Activated naive CD4-positive, alpha-beta T cell treated with anti-CD3 and anti-CD28 coated beads, Interleukin-2, amount 10 ng/mL, durations not matched to agents 7 days and 5 days (primary cell): ENCODE results near the gene TBX15.
"Not testable (repeated sequence)": the region's sequence is repeated elsewhere in the genome, so short reads cannot be mapped to it uniquely, and the experiment has no call there.

ENCODE experiments used
- CTCF ChIA-PET: fragments of 350-600 bp; sonication (Branson Sonifier 250); formaldehyde crosslinking; loops from one replicate; lab custom pipeline; 2021; ENCODE audit warnings: antibody characterized with exemption; lab: Charles Lee
- DNase-seq: peaks from one replicate; pipeline ENCODE4 v3.0.0-alpha.2; 2020
- H3K27ac Mint-ChIP-seq: one replicate; pipeline ENCODE4 v1.8.0; 2021; ENCODE audit warnings: mild to moderate bottlenecking, moderate library complexity, mixed read lengths
- H3K27me3 Mint-ChIP-seq: one replicate; pipeline ENCODE4 v1.8.0; 2021; ENCODE audit warnings: mild to moderate bottlenecking, mixed read lengths
- H3K36me3 Mint-ChIP-seq: one replicate; pipeline ENCODE4 v1.8.0; 2021; ENCODE audit warnings: mixed read lengths
- H3K4me1 Mint-ChIP-seq: one replicate; pipeline ENCODE4 v1.8.0; 2021; ENCODE audit warnings: mixed read lengths
- H3K4me3 Mint-ChIP-seq: one replicate; pipeline ENCODE4 v1.8.0; 2021; ENCODE audit warnings: mild to moderate bottlenecking, moderate library complexity, mixed read lengths
- H3K9me3 Mint-ChIP-seq: one replicate; pipeline ENCODE4 v1.8.0; 2021; ENCODE audit warnings: mixed read lengths

Gene TBX15

DNA sequence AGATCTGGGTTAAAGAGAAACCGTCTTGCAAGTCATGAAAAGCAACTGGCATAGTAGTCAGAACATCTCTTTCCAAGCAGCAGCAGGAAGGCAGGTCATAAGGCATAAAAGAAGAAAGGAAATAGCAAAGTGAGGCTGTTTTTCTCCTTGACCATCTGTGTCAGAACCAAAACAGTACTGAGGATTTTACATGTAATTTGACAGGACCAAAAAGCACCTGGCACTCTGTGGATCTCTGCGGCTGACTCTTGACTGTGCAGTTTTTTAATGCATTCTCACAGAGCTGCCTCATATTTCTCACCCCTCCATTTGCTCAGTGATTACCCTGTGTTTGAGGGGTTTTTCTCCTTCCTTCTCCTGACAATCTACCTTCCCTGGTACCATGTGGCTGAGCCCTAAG lies 17.7 kb downstream of the TBX15 start:
- Mint-ChIP-seq H3K9me3 (no peaks in the 10 kb centered on the region), H3K27me3 (no peaks in the 10 kb centered on the region), H3K27ac (no peak overlapping the region), H3K36me3 (no peaks in the 10 kb centered on the region), H3K4me1 (no peaks in the 10 kb centered on the region), H3K4me3 (no peak overlapping the region)
- CTCF ChIA-PET, result no interaction called here
- DNase-seq, result no peak

DNA sequence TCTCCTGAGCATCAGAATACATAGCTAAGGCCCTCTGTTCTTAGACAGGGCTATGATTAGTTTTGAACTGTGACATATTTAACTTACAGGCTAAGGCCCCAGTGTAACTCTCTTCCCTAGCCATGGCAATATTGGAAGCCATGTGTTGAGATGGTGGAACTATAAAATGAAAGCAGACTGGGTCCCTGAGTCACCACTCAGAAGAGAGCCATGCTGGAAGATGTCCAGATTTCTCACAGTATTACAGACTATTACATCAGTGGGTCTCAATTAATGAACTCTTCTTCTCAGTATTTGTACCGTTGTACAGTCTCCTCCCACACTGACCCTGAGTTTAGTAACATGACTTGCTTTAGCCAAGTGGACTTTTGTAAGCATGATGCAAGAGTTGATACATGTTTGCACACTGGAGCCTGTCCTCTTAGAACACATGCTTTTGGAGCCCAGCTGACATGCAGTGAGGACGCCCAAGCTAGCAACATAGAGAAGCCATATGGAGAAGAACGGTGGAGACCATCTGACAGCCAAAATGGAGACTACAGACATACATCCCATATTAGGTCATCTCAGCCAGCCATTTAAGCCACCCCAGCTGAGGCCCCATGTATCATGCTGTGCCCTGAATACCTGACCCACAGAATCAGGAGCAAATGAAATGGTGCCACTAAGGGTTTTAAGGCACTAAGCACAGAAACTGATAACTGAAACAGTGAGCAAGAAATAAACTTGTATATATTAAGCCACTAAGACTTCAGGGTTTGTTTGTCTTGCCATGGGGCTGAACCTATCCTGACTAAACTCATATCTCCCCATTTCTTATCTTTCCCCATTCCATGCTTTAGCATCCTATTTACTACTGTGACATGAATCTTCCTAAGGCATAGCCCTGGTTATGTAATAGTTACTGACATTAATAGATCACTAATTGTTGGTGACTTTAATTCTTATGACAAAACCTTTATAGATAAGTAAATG lies 24.4 kb downstream of the TBX15 start:
- CTCF ChIA-PET, result no interaction called here
- no peak for DNase-seq
- no peak overlapping the region for H3K4me3 Mint-ChIP-seq
- H3K27me3 Mint-ChIP-seq, result peaks cover 6% of the 10 kb centered on the region
- H3K9me3 Mint-ChIP-seq, result no peaks in the 10 kb centered on the region
- no peak overlapping the region for H3K27ac Mint-ChIP-seq
- H3K36me3 Mint-ChIP-seq, result no peaks in the 10 kb centered on the region
- no peaks in the 10 kb centered on the region for H3K4me1 Mint-ChIP-seq

GRCh38 chr1:118963138-118963455 lies 25.0 kb downstream of the TBX15 start:
- Mint-ChIP-seq H3K4me1 (no peaks in the 10 kb centered on the region), H3K9me3 (no peaks in the 10 kb centered on the region), H3K27me3 (peaks cover 6% of the 10 kb centered on the region), H3K4me3 (no peak overlapping the region), H3K36me3 (no peaks in the 10 kb centered on the region), H3K27ac (no peak overlapping the region)
- CTCF ChIA-PET, result no interaction called here
- DNase-seq, result no peak

- Mint-ChIP-seq H3K27me3 (peaks cover 6% of the 10 kb centered on the region), H3K27ac (no peak overlapping the region), H3K9me3 (peaks cover 2% of the 10 kb centered on the region), H3K4me3 (no peak overlapping the region), H3K36me3 (no peaks in the 10 kb centered on the region), H3K4me1 (no peaks in the 10 kb centered on the region)
- CTCF ChIA-PET, result no interaction called here
- no peak for DNase-seq
Observed at GRCh38 chr1:118961156-118961555, 27.0 kb downstream of the TBX15 start.

- peaks cover 2% of the 10 kb centered on the region for H3K9me3 Mint-ChIP-seq
- peaks cover 6% of the 10 kb centered on the region for H3K27me3 Mint-ChIP-seq
- CTCF ChIA-PET, result no interaction called here
- H3K36me3 Mint-ChIP-seq, result no peaks in the 10 kb centered on the region
- no peak for DNase-seq
- H3K27ac Mint-ChIP-seq, result no peak overlapping the region
- no peak overlapping the region for H3K4me3 Mint-ChIP-seq
- no peaks in the 10 kb centered on the region for H3K4me1 Mint-ChIP-seq
Observed at GRCh38 chr1:118960567-118961136, 27.5 kb downstream of the TBX15 start.

DNA sequence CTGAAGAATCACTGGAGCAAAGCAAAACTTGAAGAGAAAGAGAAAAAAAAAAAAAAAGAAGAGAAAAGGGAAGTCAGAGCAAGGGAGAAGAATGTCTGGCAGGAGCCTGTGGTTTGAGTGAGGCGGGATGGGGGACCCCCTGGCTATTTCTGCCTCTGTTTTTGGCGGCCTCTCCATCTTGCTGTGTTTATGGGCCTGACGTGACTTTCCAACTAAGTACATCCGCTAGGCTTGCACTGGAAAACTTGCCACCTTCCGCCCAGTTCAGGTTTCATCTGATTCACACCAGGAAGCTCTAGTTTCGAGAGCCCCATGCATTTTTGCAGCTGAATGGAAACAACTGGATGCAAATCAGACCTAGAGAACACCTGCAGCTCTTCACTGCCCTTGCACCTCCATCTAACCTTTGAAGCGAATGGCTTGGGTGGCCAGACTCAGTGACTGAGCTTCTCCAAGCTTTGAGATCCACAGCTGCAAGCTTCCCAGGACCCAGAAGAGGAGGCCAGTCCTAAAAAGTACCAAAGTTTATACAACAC lies 28.0 kb downstream of the TBX15 start:
- Mint-ChIP-seq H3K4me1 (no peaks in the 10 kb centered on the region), H3K27ac (no peak overlapping the region), H3K27me3 (peaks cover 6% of the 10 kb centered on the region), H3K9me3 (peaks cover 2% of the 10 kb centered on the region), H3K36me3 (no peaks in the 10 kb centered on the region), H3K4me3 (no peak overlapping the region)
- DNase-seq, result no peak
- CTCF ChIA-PET, result no interaction called here

- Mint-ChIP-seq H3K36me3 (no peaks in the 10 kb centered on the region), H3K4me1 (no peaks in the 10 kb centered on the region), H3K4me3 (no peak overlapping the region), H3K9me3 (peaks cover 2% of the 10 kb centered on the region), H3K27ac (no peak overlapping the region), H3K27me3 (peaks cover 6% of the 10 kb centered on the region)
- CTCF ChIA-PET, result no interaction called here
- DNase-seq, result no peak
Observed at GRCh38 chr1:118958937-118959631, 29.1 kb downstream of the TBX15 start.

DNA sequence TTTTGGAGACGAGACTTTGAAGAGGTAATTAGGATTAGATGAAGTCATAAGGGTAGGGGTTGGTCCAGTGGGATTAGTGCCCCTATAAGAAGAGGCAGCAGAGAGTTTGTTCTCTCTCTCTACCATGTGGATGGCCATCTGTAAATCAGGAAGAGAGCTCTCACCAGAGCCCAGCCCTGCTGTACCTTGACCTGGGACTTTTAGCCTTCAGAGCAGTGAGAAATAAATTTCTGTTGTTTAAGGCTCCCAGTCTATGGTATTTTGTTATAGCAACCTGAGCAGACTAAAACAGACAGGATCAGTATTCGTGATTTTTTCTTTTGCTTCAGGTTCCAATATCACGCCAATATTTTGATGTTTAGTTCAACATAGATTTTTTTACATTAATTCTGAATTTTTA lies 30.0 kb downstream of the TBX15 start:
- no peak for DNase-seq
- H3K36me3 Mint-ChIP-seq, result no peaks in the 10 kb centered on the region
- H3K9me3 Mint-ChIP-seq, result peaks cover 2% of the 10 kb centered on the region
- peaks cover 6% of the 10 kb centered on the region for H3K27me3 Mint-ChIP-seq
- no peak overlapping the region for H3K27ac Mint-ChIP-seq
- CTCF ChIA-PET, result no interaction called here
- no peak overlapping the region for H3K4me3 Mint-ChIP-seq
- no peaks in the 10 kb centered on the region for H3K4me1 Mint-ChIP-seq

DNA sequence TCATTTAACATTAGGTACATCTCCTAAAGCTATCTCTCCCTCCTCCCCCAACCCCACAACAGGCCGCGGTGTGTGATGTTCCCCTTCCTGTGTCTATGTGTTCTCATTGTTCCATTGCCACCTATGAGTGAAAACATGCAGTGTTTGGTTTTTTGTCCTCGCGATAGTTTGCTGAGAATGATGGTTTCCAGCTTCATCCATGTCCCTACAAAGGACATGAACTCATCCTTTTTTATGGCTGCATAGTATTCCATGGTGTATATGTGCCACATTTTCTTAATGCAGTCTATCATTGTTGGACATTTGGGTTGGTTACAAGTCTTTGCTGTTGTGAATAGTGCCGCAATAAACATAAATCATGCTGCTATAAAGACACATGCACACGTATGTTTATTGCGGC lies 30.6 kb downstream of the TBX15 start:
- H3K36me3 Mint-ChIP-seq, CTCF ChIA-PET: not testable (repeated sequence)

DNA sequence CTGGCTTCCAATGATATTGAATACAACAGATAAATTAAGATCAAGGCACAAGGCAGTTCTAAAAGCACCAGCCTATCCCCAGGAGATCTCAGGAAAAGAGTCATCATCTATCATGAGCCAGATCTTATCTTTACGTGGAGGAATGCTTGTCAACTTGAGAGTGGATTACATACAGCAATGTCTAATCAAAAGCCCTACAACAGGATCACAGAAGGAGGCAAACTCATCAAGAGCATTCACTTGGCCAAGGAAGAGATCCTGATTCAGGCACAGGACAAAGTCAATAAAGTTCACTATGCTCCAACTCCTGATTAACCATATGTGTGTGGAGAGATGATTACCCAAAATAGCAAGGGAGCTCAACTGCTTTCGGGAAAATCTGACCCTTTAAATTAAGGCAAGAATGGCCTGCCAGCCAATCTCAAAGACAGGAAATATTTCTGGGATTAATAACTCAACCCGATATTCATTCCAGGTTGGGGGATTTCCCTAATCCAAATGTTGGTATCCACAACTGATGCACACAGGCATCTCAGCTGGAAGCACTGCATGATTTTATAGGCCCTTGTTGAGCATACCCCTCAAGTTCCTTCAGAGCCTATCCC lies 33.7 kb downstream of the TBX15 start:
- Mint-ChIP-seq H3K27me3 (no peaks in the 10 kb centered on the region), H3K4me3 (no peak overlapping the region), H3K27ac (no peak overlapping the region), H3K9me3 (peaks cover 2% of the 10 kb centered on the region), H3K4me1 (no peaks in the 10 kb centered on the region), H3K36me3 (no peaks in the 10 kb centered on the region)
- DNase-seq, result no peak
- CTCF ChIA-PET, result no interaction called here

More for the DNA sequence above, 30.6 kb downstream of the TBX15 start:
- H3K4me1 Mint-ChIP-seq, DNase-seq, H3K27ac Mint-ChIP-seq, H3K4me3 Mint-ChIP-seq, H3K9me3 Mint-ChIP-seq, H3K27me3 Mint-ChIP-seq: not testable (repeated sequence)

DNA sequence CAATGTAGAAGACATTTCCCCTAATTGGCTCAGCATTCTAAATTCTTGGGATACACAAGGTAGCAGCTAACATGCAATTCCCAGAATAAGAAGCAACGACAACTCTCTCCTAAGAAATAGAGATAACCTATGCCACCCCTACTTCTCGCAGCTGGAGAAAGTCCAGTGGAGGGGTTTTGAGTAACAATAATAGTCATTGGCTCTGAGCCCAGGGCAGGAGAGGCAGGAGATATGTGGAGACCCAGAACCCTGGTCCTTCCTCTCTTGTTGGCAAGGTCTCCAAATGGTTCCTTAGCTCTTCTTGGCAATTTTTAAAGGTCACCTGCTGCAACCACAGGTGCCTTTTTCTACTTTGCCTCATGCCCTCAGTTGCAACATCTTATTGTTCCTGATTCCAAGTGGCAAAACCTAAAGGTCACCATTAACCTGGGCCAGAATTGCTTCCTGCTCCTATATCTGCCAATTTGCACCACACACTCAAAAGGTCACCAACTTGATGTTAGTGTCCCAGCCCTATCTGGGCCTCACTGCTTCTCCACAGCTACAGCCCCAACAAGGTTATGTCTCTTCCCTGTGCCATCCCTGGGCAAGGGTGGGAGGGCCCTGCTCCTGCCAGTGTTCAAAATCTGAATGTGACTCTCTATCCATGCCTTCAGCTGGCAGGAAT lies 36.7 kb downstream of the TBX15 start:
- Mint-ChIP-seq H3K4me3 (no peak overlapping the region), H3K27me3 (no peaks in the 10 kb centered on the region), H3K9me3 (no peaks in the 10 kb centered on the region), H3K36me3 (no peaks in the 10 kb centered on the region), H3K4me1 (no peaks in the 10 kb centered on the region), H3K27ac (no peak overlapping the region)
- CTCF ChIA-PET, result no interaction called here
- DNase-seq, result no peak

GRCh38 chr1:118949315-118949714 lies 38.8 kb downstream of the TBX15 start:
- Mint-ChIP-seq H3K4me1 (no peaks in the 10 kb centered on the region), H3K36me3 (no peaks in the 10 kb centered on the region), H3K27me3 (no peaks in the 10 kb centered on the region), H3K9me3 (no peaks in the 10 kb centered on the region), H3K4me3 (no peak overlapping the region), H3K27ac (no peak overlapping the region)
- DNase-seq, result no peak
- CTCF ChIA-PET, result no interaction called here

- H3K4me3 Mint-ChIP-seq, result no peak overlapping the region
- H3K4me1 Mint-ChIP-seq, result no peaks in the 10 kb centered on the region
- no peak for DNase-seq
- CTCF ChIA-PET, result no interaction called here
- no peak overlapping the region for H3K27ac Mint-ChIP-seq
- H3K27me3 Mint-ChIP-seq, result no peaks in the 10 kb centered on the region
- no peaks in the 10 kb centered on the region for H3K36me3 Mint-ChIP-seq
- H3K9me3 Mint-ChIP-seq, result no peaks in the 10 kb centered on the region
Observed at GRCh38 chr1:118948846-118949245, 39.3 kb downstream of the TBX15 start.

DNA sequence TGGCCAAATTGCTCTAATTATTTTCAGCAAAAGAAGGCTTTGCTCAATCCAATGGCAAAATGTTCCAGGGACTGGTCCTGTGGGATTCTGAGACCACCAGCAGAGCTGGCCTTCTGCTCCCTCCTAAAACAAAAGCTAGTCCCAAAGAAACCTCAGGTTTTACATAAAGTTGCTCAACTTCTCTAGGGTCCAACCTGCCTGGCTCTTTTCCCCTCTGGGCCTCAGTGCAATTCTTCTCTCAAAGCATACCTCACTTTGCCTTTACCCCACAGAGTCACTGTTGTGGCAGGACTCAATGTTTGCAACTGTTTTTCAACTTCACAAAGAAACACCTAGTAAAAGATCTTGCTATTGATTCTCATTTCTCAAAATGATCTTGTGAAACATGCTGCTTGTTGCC lies 39.8 kb downstream of the TBX15 start:
- H3K27ac Mint-ChIP-seq, result no peak overlapping the region
- DNase-seq, result no peak
- no peaks in the 10 kb centered on the region for H3K27me3 Mint-ChIP-seq
- no peak overlapping the region for H3K4me3 Mint-ChIP-seq
- CTCF ChIA-PET, result no interaction called here
- no peaks in the 10 kb centered on the region for H3K4me1 Mint-ChIP-seq
- H3K9me3 Mint-ChIP-seq, result no peaks in the 10 kb centered on the region
- H3K36me3 Mint-ChIP-seq, result no peaks in the 10 kb centered on the region
